IPS-18a (cell line): ENCODE measurements around the gene TYW1.
"Not testable (repeated sequence)": the region's sequence is repeated elsewhere in the genome, so short reads cannot be mapped to it uniquely, and the experiment has no call there.

ENCODE experiments used
- H3K27ac ChIP-seq: one replicate; pipeline ENCODE4 v1.5.1; 2013; ENCODE audit warnings: low read length
- H3K27me3 ChIP-seq: one replicate; pipeline ENCODE4 v1.6.1; 2013; ENCODE audit warnings: mild to moderate bottlenecking, low read length; ENCODE audit not compliant: control insufficient read depth, insufficient read depth
- H3K36me3 ChIP-seq: one replicate; pipeline ENCODE4 v1.6.1; 2013; ENCODE audit warnings: low read depth, low read length; ENCODE audit not compliant: control insufficient read depth
- H3K4me1 ChIP-seq: one replicate; pipeline ENCODE4 v1.6.1; 2013; ENCODE audit warnings: low read depth, low read length; ENCODE audit not compliant: control insufficient read depth
- H3K4me3 ChIP-seq: one replicate; pipeline ENCODE4 v1.5.1; 2013; ENCODE audit warnings: low read length
- H3K9ac ChIP-seq: one replicate; pipeline ENCODE4 v1.6.1; 2013; ENCODE audit warnings: mild to moderate bottlenecking, low read length, moderate library complexity
- H3K9me3 ChIP-seq: one replicate; pipeline ENCODE4 v1.6.1; 2013; ENCODE audit warnings: low read depth, low read length; ENCODE audit not compliant: control insufficient read depth

Gene TYW1

DNA sequence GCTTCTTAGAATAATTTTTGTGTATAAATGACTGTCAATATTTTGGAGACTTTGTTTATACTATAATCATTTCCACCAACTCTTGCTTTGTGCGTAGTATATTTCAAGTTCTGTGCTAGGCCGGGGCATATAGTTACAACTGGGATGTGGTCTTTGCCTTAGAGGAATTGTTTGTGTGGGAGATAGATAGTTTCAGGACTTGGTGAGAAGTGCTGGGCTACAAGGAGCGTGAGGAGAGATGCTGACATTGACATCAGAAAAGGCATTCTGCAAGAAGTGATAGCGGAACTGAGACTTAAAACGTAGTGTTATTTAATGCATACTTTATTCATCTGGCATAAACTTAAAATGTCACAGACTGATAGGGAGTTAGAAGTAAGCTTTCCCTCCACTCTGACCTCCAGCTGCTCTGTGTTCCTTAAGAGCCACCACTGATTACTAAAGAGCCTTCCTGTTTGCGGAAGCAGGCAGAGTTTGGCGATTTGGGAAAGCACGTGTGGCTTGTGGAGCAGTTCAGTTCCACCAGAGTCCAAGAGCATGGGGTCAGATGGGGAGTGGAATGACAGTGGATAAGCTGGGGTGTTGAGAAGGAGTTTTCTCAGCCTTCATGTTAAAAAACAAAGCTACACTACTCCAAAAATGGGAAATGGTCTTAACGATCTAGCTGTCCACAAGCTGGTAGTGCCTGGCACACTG lies 146.6 kb downstream of the TYW1 start:
- H3K27me3 ChIP-seq, H3K9ac ChIP-seq, H3K36me3 ChIP-seq, H3K27ac ChIP-seq, H3K9me3 ChIP-seq, H3K4me3 ChIP-seq, H3K4me1 ChIP-seq: not testable (repeated sequence)

- H3K27me3 ChIP-seq, H3K9me3 ChIP-seq, H3K9ac ChIP-seq: not testable (repeated sequence)
These were observed 149.1 kb downstream of the TYW1 start for GRCh38 chr7:67145581-67146193.

DNA sequence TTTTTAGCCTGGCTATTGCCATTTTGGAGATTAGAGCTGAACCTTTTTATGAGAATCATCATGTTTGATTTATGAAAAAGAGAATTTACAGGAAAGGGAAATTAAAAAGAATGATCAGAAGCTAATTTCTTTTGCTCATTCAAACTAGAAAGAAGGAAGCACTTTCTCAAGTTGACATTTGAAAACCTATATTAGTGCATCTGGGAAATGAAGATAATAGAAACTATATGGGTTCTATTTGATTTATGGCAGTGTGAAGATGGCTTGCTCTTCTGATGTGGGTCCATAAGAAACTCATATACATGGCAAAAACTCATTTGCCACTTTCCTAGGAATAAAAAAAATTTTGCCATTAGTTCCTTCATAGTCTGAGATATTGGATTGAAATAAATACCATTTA lies 152.5 kb downstream of the TYW1 start:
- H3K4me1 ChIP-seq, H3K9ac ChIP-seq, H3K9me3 ChIP-seq, H3K27ac ChIP-seq, H3K27me3 ChIP-seq, H3K4me3 ChIP-seq, H3K36me3 ChIP-seq: not testable (repeated sequence)

More at GRCh38 chr7:67145581-67146193, 149.1 kb downstream of the TYW1 start:
- not testable (repeated sequence) for H3K4me3 ChIP-seq, H3K4me1 ChIP-seq, H3K36me3 ChIP-seq, H3K27ac ChIP-seq

DNA sequence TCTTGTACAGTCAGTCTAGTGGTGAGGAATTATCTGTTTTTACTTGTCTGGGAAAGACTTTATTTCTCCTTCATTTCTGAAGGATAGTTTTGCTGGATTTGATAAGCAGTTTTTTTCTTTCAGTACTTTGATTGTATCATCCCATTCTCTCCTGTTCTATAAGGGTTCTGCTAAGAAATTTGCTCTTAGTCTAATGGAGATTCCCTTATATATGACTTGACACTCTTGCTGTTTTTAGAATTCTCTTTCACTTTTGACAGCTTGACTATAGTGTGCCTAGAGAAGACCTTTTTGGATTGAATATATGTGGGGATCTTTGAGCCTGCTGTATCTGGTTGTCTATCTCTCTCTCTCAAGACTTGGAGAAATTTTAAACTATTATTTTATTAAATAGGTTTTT lies 157.7 kb downstream of the TYW1 start:
- H3K9me3 ChIP-seq, H3K27ac ChIP-seq, H3K9ac ChIP-seq, H3K27me3 ChIP-seq, H3K4me3 ChIP-seq, H3K4me1 ChIP-seq, H3K36me3 ChIP-seq: not testable (repeated sequence)

- H3K9me3 ChIP-seq, H3K9ac ChIP-seq, H3K27ac ChIP-seq, H3K36me3 ChIP-seq, H3K4me3 ChIP-seq, H3K4me1 ChIP-seq, H3K27me3 ChIP-seq: not testable (repeated sequence)
These were observed 159.4 kb downstream of the TYW1 start for GRCh38 chr7:67156064-67156463.

DNA sequence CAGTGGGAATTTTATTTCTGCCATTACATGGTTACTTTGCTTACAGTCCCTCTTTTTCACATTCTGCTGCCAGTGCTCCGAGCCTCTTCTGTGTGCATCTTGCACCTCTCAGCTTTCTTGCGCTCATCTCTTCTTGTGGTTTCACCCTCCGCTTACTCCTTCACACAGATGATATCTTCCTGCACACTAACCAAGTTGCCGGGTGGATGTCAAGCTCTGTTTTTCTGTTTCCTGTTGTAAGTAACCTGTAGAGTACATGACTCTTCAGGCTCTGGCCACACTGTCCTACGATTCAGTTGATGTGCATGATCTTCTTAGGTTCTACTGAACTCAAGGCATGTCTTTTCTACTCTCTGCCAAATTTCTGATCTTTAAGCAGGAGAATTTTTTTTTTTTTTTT lies 166.7 kb downstream of the TYW1 start:
- H3K9me3 ChIP-seq, H3K4me3 ChIP-seq, H3K9ac ChIP-seq, H3K4me1 ChIP-seq, H3K36me3 ChIP-seq, H3K27me3 ChIP-seq, H3K27ac ChIP-seq: not testable (repeated sequence)

DNA sequence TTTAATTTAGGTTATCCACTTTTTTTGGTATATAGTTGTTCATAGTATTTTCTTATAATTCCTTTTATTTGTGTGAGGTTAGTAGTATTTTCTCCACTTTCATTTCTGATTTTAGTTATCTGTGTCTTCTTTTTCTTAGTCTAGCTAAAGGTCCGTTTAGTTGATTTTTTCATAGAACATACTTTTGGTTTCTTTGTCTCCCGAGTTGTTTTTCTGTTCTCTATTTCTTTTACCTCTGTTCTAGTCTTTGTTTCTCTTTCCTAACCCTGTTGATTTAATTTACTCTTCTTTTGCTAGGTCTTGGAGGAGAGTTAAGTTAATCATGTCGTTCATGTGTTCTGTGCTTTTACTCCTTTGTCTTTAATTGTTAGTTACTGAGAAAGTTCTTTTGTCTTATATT lies 174.5 kb downstream of the TYW1 start:
- not testable (repeated sequence) for H3K9ac ChIP-seq, H3K27ac ChIP-seq, H3K9me3 ChIP-seq, H3K4me3 ChIP-seq, H3K4me1 ChIP-seq, H3K27me3 ChIP-seq, H3K36me3 ChIP-seq

GRCh38 chr7:67176730-67177129 lies 180.1 kb downstream of the TYW1 start:
- not testable (repeated sequence) for H3K9ac ChIP-seq, H3K36me3 ChIP-seq, H3K27me3 ChIP-seq, H3K9me3 ChIP-seq, H3K27ac ChIP-seq, H3K4me1 ChIP-seq, H3K4me3 ChIP-seq

DNA sequence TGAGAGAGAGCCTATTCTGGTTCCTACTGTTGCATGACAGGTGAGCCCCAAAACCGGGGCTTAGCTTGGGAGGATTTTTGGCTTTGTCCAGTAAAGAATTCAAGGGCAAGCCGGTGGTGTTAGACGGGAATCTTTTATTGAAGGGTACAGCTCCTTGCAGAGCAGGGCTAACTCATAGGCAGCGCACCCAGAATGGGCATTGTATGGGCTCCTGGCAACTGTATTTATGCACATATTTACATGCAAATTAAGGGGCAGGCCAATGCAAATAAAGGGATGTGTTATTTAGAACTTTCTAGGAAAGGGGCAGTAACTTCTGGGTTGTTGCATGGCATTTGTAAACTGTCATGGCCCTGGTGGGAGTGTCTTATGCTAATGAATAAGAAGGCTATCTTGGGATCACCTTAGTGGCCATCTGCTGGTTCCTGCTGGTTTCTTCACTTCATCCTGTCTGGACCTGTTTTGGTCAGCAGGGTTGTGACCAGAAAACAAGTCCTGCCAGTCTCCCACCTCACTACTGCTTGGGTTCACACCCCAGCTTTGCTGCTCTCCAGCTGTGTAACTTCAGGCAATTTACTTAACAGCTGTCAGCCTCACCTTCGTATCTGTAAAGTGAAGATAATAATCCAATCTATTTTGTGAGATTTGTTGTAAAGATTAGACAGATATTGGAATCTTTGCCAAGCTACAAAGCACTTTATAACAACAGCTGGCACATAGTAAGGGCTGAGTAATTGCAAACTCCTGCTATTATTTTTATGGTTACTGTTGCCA lies 182.5 kb downstream of the TYW1 start:
- H3K9me3 ChIP-seq, H3K9ac ChIP-seq, H3K4me1 ChIP-seq, H3K27ac ChIP-seq, H3K4me3 ChIP-seq, H3K36me3 ChIP-seq, H3K27me3 ChIP-seq: not testable (repeated sequence)

DNA sequence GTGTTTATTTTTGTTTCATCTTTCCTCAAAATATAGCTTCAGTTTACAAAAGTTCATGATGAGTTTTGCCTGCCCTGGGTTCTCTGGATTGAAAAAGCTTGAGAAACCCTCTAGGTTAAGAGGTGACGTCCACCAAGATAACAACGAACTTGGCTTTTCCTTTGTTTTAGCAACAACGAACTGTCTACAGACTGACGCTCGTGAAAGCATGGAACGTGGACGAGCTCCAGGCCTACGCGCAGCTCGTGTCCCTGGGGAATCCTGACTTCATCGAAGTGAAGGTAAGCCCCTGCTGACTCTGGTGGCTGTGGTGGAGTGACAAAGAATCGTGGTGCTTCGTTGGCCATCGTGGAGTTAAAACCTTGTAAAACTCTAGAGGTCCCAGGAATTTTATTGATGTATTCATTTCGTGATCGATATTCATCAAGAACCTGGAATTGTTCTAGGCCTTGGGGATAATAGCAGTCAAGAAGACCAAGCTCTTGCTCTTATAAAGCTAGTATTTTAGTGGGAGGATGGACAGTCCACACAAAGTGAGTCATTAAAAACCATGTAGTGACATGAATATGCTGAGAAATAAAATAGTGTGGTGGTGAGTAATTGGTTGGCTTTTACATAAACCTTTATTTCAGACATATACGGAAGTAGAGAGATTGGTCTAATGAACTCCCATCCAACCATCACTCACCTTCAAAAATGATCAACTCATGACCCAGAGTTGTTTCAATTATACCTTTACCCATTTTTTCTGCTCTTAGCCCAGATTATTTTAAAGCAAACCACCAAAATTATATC lies 186.5 kb downstream of the TYW1 start:
- H3K9me3 ChIP-seq, H3K4me1 ChIP-seq, H3K36me3 ChIP-seq, H3K9ac ChIP-seq, H3K27ac ChIP-seq, H3K4me3 ChIP-seq, H3K27me3 ChIP-seq: not testable (repeated sequence)

DNA sequence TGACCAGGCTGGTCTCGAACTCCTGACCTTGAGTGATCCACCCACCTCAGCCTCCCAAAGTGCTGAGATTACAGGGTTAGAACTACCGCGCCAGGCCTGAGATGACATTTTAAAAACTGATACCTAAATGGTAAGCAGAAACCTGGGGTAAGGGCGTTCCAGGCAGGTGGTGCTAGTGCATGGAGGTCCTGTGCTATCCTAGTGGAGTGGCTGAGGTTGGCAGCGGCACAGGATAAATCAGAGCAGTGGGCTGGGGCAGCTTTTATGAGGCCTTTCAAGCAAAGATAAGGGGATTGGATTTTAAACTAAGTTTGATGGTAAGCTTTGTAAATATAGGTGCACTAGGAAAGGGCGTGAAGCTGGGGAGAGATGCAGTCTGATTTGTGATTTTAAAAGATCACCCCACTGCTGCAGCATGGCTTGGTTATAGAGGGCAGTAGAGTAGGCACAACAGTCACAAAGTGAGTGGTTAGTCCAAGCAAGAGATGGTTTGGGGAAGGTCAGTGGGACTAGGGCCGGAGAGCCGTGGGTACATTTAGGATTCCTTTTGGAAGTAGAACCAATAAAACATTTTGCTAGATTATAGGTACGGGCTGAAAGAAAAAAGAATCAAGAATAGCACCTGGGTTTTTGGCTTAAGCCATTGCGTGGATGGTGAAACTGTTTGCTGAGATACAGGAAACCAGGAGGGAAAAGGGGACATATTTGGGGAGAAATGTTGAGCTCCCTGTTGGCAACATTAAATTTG lies 188.5 kb downstream of the TYW1 start:
- not testable (repeated sequence) for H3K27ac ChIP-seq, H3K36me3 ChIP-seq, H3K27me3 ChIP-seq, H3K9me3 ChIP-seq, H3K4me1 ChIP-seq, H3K9ac ChIP-seq, H3K4me3 ChIP-seq
